Parathyroid adenoma (tissue), 2 donors: ENCODE data around the gene CC2D1B.

ENCODE experiments used
- H2AFZ ChIP-seq: fragments of 300-600 bp; sonication (generic); one replicate; pipeline ENCODE4 v1.7.0; 2017; ENCODE audit warnings: antibody characterized with exemption, mild to moderate bottlenecking
- H3K27ac ChIP-seq: fragments of 300-600 bp; sonication (generic); one replicate; pipeline ENCODE4 v1.7.0; 2017
- H3K27me3 ChIP-seq: fragments of 300-600 bp; sonication (generic); one replicate; pipeline ENCODE4 v1.7.0; 2017; ENCODE audit warnings: low read length; ENCODE audit not compliant: control insufficient read depth, insufficient read depth
- H3K36me3 ChIP-seq: fragments of 300-600 bp; sonication (generic); one replicate; pipeline ENCODE4 v1.7.0; 2017; ENCODE audit warnings: low read length; ENCODE audit not compliant: control insufficient read depth, insufficient read depth
- H3K4me1 ChIP-seq: fragments of 300-600 bp; sonication (generic); one replicate; pipeline ENCODE4 v1.7.0; 2017; ENCODE audit warnings: control low read depth
- H3K4me2 ChIP-seq: fragments of 300-600 bp; sonication (generic); one replicate; pipeline ENCODE4 v1.7.0; 2017; ENCODE audit warnings: low read length
- H3K4me3 ChIP-seq: fragments of 300-600 bp; sonication (generic); one replicate; pipeline ENCODE4 v1.7.0; 2017; ENCODE audit warnings: low read depth, low read length
- H3K79me2 ChIP-seq: fragments of 300-600 bp; sonication (generic); one replicate; pipeline ENCODE4 v1.7.0; 2017; ENCODE audit warnings: control low read depth
- H3K9ac ChIP-seq: fragments of 300-600 bp; sonication (generic); one replicate; pipeline ENCODE4 v1.7.0; 2017; ENCODE audit warnings: mild to moderate bottlenecking
- H3K9me3 ChIP-seq: fragments of 300-600 bp; sonication (generic); one replicate; pipeline ENCODE4 v1.7.0; 2017; ENCODE audit warnings: low read length; ENCODE audit not compliant: control insufficient read depth
- TF ChIP-seq, protein P1 (sequence below): fragments of 300-600 bp; sonication (generic); IDR thresholded peaks from one replicate; pipeline ENCODE4 v1.7.0; 2017; ENCODE audit warnings: antibody characterized with exemption, mild to moderate bottlenecking
- donor health status: primary hyperparathyroidism.

CC2D1B gene

DNA sequence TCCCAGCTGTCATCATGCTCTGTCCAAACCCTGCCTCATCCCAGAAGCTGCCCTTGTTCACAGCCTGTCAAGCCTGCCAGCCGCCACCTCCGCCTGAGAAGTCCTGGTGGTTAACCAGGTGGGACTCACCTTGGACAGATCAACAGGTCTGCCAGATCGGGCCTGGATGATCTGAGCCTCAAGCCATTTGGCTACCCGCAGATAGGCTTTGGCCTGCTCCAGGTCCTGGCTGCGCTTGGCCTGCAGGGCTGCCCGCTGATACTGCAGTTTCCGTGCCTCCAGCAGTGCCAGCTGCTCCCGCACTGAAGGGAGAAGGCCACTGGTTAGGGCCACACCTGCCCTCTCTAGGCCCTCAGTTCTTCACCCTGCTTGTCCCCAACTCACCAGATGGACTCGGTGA is 8.6 kb downstream of the CC2D1B start:
- H3K4me1 ChIP-seq: no peaks in the 10 kb centered on the region
- H3K4me2 ChIP-seq: no peak overlapping the region
- H3K4me3 ChIP-seq: no peak overlapping the region
- H3K36me3 ChIP-seq: no peaks in the 10 kb centered on the region
- H3K9me3 ChIP-seq: no peaks in the 10 kb centered on the region
- TF ChIP-seq, protein P1, sequence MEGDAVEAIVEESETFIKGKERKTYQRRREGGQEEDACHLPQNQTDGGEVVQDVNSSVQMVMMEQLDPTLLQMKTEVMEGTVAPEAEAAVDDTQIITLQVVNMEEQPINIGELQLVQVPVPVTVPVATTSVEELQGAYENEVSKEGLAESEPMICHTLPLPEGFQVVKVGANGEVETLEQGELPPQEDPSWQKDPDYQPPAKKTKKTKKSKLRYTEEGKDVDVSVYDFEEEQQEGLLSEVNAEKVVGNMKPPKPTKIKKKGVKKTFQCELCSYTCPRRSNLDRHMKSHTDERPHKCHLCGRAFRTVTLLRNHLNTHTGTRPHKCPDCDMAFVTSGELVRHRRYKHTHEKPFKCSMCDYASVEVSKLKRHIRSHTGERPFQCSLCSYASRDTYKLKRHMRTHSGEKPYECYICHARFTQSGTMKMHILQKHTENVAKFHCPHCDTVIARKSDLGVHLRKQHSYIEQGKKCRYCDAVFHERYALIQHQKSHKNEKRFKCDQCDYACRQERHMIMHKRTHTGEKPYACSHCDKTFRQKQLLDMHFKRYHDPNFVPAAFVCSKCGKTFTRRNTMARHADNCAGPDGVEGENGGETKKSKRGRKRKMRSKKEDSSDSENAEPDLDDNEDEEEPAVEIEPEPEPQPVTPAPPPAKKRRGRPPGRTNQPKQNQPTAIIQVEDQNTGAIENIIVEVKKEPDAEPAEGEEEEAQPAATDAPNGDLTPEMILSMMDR: no peak
- H3K79me2 ChIP-seq: no peaks in the 10 kb centered on the region
- no peak overlapping the region for H2AFZ ChIP-seq
- no peak overlapping the region for H3K27ac ChIP-seq
- H3K9ac ChIP-seq: no peak overlapping the region
- no peaks in the 10 kb centered on the region for H3K27me3 ChIP-seq

DNA sequence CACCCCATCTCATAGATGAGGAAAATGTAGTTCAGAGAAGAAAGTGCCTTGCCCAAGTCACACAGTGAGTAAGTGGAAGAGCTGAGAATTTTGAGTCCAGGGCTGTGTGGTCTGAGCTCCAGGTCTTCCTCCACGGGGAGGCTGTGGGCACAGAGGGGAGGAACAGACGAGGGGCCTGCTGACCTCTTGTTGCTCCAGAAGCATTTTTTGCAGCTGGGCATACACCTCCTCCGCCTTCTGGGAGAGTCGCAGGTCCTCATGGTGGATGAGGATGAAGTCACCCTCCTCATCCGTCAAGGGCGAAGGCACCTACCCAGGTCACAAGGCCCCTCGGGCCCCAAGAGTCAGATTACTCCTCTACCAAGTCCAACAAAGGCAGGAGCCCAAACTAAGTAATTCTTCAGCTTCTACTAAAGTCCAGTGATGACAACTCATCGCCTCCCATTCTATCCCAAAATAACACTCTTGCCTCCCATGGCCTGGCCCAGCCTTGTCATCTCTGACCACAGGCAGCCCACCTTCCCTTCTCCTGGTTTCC is 9.1 kb downstream of the CC2D1B start:
- H3K36me3 ChIP-seq: no peaks in the 10 kb centered on the region
- H3K9me3 ChIP-seq: no peaks in the 10 kb centered on the region
- H3K4me3 ChIP-seq: no peak overlapping the region
- no peaks in the 10 kb centered on the region for H3K27me3 ChIP-seq
- H3K4me1 ChIP-seq: no peaks in the 10 kb centered on the region
- no peak overlapping the region for H3K4me2 ChIP-seq
- no peak overlapping the region for H3K27ac ChIP-seq
- no peaks in the 10 kb centered on the region for H3K79me2 ChIP-seq
- H3K9ac ChIP-seq: no peak overlapping the region
- TF ChIP-seq, protein P1: no peak
- H2AFZ ChIP-seq: no peak overlapping the region

DNA sequence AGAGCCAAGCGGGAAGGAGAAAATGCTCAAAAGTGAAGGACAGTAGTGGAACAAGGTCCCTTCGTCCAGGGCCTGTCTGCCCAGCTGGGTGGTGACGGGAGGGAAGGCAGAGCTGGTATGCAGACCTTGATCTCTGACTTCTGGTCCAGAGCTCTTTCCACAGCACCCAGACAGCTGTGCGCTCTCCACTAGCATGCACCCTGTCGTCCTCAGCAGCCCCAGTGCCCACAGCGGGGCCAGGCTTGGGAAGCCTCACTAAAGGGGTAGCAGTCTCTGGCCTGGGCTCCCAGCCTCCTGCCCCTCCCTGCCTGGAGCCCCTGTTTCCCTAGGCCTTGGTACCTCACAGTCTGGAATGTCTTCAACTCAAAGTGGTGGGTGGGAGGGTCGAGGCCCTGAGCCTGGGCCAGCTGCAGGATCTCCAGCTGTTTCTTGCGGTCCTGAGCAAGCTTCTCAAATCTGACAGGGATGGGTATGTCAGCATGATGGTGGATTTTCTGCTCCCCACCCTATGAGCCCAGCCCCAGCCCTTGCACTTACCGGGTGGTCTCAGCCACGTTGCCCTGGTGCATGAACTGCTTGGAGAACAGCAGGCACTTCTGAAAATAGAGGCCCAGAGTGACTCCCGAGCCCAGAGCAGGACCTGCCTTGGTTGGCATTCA is 10.0 kb downstream of the CC2D1B start:
- TF ChIP-seq, protein P1: no peak
- H3K9me3 ChIP-seq: no peaks in the 10 kb centered on the region
- no peaks in the 10 kb centered on the region for H3K4me1 ChIP-seq
- no peaks in the 10 kb centered on the region for H3K79me2 ChIP-seq
- no peak overlapping the region for H3K27ac ChIP-seq
- H2AFZ ChIP-seq: no peak overlapping the region
- H3K9ac ChIP-seq: no peak overlapping the region
- no peak overlapping the region for H3K4me3 ChIP-seq
- H3K27me3 ChIP-seq: no peaks in the 10 kb centered on the region
- no peak overlapping the region for H3K4me2 ChIP-seq
- no peaks in the 10 kb centered on the region for H3K36me3 ChIP-seq

DNA sequence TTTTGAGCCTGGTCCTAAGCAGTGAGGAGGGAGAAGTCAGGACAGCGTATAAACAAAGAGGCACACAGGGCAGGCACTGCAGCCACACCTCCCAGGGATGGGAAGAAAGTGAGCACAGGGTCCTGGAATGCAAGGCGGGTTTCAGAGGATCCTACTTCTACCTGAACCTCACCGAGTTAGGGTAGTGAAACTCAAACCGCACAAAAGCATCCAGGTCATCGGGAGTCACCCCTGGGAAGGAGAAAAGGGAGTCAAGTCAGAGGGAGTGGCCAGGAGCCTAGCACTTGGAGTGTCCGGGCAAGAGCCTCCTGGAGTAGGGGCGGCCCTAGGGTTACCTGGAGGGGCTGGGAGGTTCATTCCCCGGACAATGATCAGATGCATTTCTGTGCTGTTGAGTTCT is 10.6 kb downstream of the CC2D1B start:
- Histone ChIP-seq H3K9ac (no peak overlapping the region), H3K4me3 (no peak overlapping the region), H3K79me2 (no peaks in the 10 kb centered on the region), H3K9me3 (no peaks in the 10 kb centered on the region), H3K4me1 (no peaks in the 10 kb centered on the region), H2AFZ (no peak overlapping the region), H3K36me3 (no peaks in the 10 kb centered on the region), H3K4me2 (no peak overlapping the region), H3K27ac (no peak overlapping the region), H3K27me3 (no peaks in the 10 kb centered on the region)
- TF ChIP-seq, protein P1: no peak

DNA sequence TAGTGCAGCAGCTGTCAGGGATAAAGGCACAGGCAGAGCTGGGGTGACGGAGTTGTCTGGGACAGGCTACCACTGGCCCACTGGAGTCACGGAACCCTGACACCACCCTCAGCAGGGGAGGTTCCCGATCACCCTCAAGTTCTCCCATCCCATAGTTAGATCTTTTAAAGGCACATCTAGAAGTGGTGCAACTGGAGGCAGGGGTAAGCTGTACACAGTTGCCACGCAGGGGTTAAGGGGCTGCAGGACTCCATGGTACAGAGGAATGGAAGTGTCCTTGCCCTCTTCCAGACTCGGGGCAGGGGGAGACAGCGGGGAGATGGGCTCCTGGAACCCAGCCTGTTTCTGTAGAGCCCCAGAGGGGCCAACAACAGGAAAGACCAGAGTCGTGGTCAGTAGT is 13.3 kb downstream of the CC2D1B start:
- TF ChIP-seq, protein P1: no peak
- Histone ChIP-seq H3K27ac (no peak overlapping the region), H3K9me3 (no peaks in the 10 kb centered on the region), H3K4me1 (no peaks in the 10 kb centered on the region), H3K36me3 (no peaks in the 10 kb centered on the region), H3K4me2 (no peak overlapping the region), H2AFZ (no peak overlapping the region), H3K27me3 (no peaks in the 10 kb centered on the region), H3K79me2 (no peaks in the 10 kb centered on the region), H3K4me3 (no peak overlapping the region), H3K9ac (no peak overlapping the region)
